Measurements from ENCODE around the gene PRUNE2. TPM values are rescaled to one million over a fixed set of nuclear protein-coding genes. Genes with fewer than 3 reads are reported as not detected.

PRUNE2 gene
- total RNA-seq, 1 experiment from 2014 or later = 0.59 TPM

DNA sequence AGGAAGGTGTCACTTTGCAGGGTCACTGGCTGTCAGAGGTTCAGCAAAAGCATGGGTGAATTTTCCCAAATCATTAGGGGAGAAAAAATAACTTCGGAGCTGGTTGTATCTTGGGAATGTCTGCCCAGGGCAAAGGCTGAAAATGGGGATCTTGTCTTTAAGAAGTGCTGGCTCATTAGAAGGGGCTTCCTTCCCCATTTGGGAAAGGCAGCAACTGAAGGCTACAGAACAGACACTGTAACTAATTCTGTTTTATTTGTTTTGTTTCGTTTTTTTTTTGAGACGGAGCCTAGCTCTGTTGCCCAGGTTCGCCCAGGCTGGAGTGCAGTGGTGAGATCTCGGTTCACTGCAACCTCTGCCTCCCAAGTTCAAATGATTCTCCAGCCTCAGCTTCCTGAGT is 212.0 kb downstream of the PRUNE2 start (continued):
- TF ChIP-seq SIN3A (IDR thresholded peaks at IDR 0.05; ENCODE audit: low read depth) (no peak), ZFX (IDR thresholded peaks at IDR 0.05) (no peak), EZH2 (IDR thresholded peaks at IDR 0.05) (no peak), EGR1 (IDR thresholded peaks at IDR 0.05; ENCODE audit: low read depth) (no peak)
- TF ChIP-seq, protein P1, sequence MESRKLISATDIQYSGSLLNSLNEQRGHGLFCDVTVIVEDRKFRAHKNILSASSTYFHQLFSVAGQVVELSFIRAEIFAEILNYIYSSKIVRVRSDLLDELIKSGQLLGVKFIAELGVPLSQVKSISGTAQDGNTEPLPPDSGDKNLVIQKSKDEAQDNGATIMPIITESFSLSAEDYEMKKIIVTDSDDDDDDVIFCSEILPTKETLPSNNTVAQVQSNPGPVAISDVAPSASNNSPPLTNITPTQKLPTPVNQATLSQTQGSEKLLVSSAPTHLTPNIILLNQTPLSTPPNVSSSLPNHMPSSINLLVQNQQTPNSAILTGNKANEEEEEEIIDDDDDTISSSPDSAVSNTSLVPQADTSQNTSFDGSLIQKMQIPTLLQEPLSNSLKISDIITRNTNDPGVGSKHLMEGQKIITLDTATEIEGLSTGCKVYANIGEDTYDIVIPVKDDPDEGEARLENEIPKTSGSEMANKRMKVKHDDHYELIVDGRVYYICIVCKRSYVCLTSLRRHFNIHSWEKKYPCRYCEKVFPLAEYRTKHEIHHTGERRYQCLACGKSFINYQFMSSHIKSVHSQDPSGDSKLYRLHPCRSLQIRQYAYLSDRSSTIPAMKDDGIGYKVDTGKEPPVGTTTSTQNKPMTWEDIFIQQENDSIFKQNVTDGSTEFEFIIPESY (IDR thresholded peaks at IDR 0.05; ENCODE audit: extremely low read depth, insufficient replicate concordance, low read length) = no peak

DNA sequence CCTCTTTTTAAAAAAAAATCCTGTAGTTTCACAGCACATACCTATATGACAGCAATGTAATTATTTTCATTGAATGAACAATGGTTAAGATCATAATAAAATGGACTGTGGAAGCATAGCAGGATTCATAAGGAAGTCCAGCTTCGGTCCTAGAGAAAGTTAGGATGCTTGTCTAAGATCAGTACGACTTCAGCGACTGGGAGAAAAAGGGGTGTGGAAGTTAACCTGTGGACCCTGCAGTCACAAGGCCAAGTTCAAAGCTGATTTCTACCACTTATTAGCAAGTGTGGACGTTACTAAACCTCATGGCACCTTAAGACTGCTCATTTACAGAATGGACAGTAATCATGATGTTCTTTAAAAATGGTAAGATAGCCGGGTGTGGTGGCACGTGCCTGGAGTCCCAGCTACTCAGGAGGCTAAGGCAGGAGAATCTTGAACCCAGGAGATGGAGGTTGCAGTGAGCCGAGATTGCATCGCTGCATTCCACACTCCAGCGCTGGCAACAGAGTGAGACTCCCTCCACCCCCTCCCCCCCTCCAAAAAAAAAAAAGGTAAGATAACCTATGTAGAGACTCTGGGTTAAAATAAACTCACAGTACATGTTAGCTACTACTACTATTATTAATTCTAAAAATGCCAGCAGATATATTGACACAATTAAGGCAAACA is 213.3 kb downstream of the PRUNE2 start:
- no peak overlapping the region for H2AFZ ChIP-seq (ENCODE audit: low read depth, low read length, poor library complexity, severe bottlenecking)

More for the DNA sequence above, 213.3 kb downstream of the PRUNE2 start:
- CTCF ChIA-PET = interaction anchor here (2.0 kb wide), 1 partner anchor 12 kb away, joined by 7 read pairs; no protein-coding TSS in a partner anchor
- Histone ChIP-seq H3K27me3 (ENCODE audit: insufficient read depth, low read length) (peaks cover 27% of the 10 kb centered on the region; the same call in 1 of the 2 replicates), H3K4me1 (ENCODE audit: control insufficient read depth in 1 of 2, insufficient read depth in 2 of 2, low read length in 2 of 2) (0 out of 4 replicates have a peak, but pooled peaks cover 0 to 8% of the 10 kb centered on the region in 2 experiments), H3K36me3 (ENCODE audit: control insufficient read depth in 1 of 2, insufficient read depth in 2 of 2, low read length in 2 of 2) (no peaks in the 10 kb centered on the region), H3K9me2 (ENCODE audit: insufficient read depth) (no peaks in the 10 kb centered on the region), H3K9me3 (ENCODE audit: control insufficient read depth in 1 of 2, insufficient read depth in 1 of 2, low read depth in 1 of 2, low read length in 2 of 2) (no peaks in the 10 kb centered on the region), H3K79me2 (ENCODE audit: insufficient read depth, low read length) (no peaks in the 10 kb centered on the region), H3K4me3 (replicated peaks in 1 of 2; ENCODE audit: low read depth in 1 of 2, low read length in 2 of 2) (no peak overlapping the region), H3K9ac (ENCODE audit: low read length) (no peak overlapping the region), H3K27ac (ENCODE audit: low read depth, low read length) (no peak overlapping the region), H4K20me1 (ENCODE audit: insufficient read depth) (no peaks in the 10 kb centered on the region), H3K4me2 (ENCODE audit: low read length) (no peak overlapping the region)
- TF ChIP-seq, protein P2, sequence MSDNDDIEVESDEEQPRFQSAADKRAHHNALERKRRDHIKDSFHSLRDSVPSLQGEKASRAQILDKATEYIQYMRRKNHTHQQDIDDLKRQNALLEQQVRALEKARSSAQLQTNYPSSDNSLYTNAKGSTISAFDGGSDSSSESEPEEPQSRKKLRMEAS (IDR thresholded peaks at IDR 0.05) = no peak
- TF ChIP-seq FOSL1 (IDR thresholded peaks at IDR 0.05; ENCODE audit: low read depth) (no peak), SP1 (IDR thresholded peaks at IDR 0.05; ENCODE audit: low read depth) (no peak), JUND (IDR thresholded peaks at IDR 0.05) (no peak), EGR1 (IDR thresholded peaks at IDR 0.05; ENCODE audit: low read depth) (no peak), ZNF274 (IDR thresholded peaks at IDR 0.05; ENCODE audit: low read depth, low read length) (no peak), YY1 (IDR thresholded peaks at IDR 0.05; ENCODE audit: extremely low read depth, insufficient replicate concordance, low read depth, low read length) (no peak)
- TF ChIP-seq, protein P3, sequence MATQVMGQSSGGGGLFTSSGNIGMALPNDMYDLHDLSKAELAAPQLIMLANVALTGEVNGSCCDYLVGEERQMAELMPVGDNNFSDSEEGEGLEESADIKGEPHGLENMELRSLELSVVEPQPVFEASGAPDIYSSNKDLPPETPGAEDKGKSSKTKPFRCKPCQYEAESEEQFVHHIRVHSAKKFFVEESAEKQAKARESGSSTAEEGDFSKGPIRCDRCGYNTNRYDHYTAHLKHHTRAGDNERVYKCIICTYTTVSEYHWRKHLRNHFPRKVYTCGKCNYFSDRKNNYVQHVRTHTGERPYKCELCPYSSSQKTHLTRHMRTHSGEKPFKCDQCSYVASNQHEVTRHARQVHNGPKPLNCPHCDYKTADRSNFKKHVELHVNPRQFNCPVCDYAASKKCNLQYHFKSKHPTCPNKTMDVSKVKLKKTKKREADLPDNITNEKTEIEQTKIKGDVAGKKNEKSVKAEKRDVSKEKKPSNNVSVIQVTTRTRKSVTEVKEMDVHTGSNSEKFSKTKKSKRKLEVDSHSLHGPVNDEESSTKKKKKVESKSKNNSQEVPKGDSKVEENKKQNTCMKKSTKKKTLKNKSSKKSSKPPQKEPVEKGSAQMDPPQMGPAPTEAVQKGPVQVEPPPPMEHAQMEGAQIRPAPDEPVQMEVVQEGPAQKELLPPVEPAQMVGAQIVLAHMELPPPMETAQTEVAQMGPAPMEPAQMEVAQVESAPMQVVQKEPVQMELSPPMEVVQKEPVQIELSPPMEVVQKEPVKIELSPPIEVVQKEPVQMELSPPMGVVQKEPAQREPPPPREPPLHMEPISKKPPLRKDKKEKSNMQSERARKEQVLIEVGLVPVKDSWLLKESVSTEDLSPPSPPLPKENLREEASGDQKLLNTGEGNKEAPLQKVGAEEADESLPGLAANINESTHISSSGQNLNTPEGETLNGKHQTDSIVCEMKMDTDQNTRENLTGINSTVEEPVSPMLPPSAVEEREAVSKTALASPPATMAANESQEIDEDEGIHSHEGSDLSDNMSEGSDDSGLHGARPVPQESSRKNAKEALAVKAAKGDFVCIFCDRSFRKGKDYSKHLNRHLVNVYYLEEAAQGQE (IDR thresholded peaks at IDR 0.05; ENCODE audit: low read depth) = no peak
- TF ChIP-seq, protein P1 (IDR thresholded peaks at IDR 0.05; ENCODE audit: extremely low read depth, insufficient replicate concordance, low read length) = no peak
- TF ChIP-seq, protein P4, sequence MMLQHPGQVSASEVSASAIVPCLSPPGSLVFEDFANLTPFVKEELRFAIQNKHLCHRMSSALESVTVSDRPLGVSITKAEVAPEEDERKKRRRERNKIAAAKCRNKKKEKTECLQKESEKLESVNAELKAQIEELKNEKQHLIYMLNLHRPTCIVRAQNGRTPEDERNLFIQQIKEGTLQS (IDR thresholded peaks at IDR 0.05) = no peak
- no TSS peak for BruUV-seq (replicated peaks)
- RAD21 ChIA-PET (ENCODE audit: low non-redundant PET in 1 of 2, low total read pairs in 2 of 2, uncharacterized antibody in 2 of 2, unreplicated experiment in 2 of 2) = no interaction called here
- ATAC-seq (no peak), DNase-seq (ENCODE audit: low read depth, low spot score) (no peak)
- POLR2A ChIA-PET = no interaction called here
- intact Hi-C loops (cut with micrococcal nuclease) = no loop called here

Data from HCT116 (cell line).